ENCODE results near the gene FAM3D.
"Not testable (repeated sequence)": the region's sequence is repeated elsewhere in the genome, so short reads cannot be mapped to it uniquely, and the experiment has no call there.

FAM3D gene, protein sequence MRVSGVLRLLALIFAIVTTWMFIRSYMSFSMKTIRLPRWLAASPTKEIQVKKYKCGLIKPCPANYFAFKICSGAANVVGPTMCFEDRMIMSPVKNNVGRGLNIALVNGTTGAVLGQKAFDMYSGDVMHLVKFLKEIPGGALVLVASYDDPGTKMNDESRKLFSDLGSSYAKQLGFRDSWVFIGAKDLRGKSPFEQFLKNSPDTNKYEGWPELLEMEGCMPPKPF

GRCh38 chr3:58666683-58667082 is at the start of gene FAM3D:
Gene FAM3D, minus strand, starts transcription at chr3:58666774. Its CDS starts 11,211 bp downstream, at chr3:58655563.
- FAIRE-seq, result no peak

GRCh38 chr3:58713715-58714401 is 47.3 kb upstream of the FAM3D start:
- no peak for DNase-seq (ENCODE audit: low spot score)
- FAIRE-seq, result no peak

More at GRCh38 chr3:58666683-58667082, at the start of gene FAM3D:
- no peak for DNase-seq (ENCODE audit: low spot score)

DNA sequence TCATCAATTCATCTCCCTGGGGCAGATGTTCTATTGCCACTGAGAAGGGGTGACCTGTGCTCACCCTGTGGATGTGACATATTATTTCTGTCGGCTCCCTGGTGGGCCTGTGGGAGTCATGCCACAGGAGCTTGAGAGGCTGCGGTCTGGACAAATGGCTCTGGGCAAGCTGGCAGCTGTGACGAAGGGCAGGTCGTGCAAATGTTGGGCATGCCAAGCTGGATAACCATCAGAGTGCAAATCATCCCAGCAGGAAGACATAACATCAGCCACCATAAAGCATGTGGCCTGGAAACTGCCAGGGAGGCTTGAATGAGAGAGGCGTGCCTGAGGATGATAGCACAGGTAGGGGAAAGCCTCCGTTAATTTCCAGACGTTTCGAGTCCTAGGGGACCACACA is 45.3 kb upstream of the FAM3D start:
- FAIRE-seq (peak; percentile 37), DNase-seq (ENCODE audit: low spot score) (no peak)

DNA sequence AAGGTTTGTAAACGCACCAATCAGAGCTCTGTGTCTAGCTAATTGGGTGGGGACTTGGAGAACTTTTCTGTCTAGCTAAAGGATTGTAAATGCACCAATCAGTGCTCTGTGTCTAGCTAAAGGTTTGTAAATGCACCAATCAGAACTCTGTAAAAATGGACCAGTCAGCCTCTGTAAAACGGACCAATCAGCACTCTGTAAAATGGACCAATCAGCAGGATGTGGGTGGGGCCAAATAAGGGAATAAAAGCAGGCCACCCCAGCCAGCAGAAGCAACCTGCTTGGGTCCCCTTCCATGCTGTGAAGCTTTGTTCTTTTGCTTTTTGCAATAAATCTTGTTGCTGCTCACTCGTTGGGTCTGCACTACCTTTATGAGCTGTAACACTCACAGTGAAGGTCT is 42.4 kb upstream of the FAM3D start:
- DNase-seq (ENCODE audit: low spot score); FAIRE-seq: not testable (repeated sequence)

DNA sequence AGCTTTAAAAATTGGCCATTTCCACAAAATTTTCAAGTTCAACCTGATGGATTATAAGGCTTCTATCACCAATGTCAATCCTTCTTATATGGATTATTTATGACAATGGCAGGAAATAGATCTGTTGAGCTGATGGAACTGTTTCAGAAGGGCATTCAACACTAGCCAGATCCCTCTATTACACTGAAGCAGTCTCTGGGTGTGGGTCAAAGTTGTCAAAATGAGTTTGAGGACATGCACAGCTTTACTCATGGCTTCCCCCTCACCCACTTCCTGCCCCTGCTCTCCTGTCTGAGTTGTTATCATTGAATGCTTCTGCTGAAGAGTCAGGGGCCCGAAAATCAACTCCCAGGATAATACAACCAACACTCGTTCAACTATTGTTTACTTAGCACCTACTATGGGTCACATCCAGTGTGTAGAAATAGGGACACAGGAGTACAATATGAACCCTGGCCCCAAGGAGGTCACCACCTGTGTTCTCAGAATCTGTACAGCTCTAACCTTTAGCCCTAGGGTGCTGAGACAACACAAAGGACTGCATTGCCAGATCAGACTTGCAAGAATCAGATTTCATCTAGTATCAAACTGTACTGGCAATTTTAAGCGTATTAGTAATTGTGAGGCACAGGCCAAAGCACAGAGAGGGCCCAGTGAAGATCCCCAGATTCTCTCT is 41.7 kb upstream of the FAM3D start:
- DNase-seq (ENCODE audit: low spot score) (no peak), FAIRE-seq (no peak)

GRCh38 chr3:58707390-58707930 is 40.9 kb upstream of the FAM3D start:
- FAIRE-seq (no peak), DNase-seq (ENCODE audit: low spot score) (no peak)

GRCh38 chr3:58706395-58707167 is 40.0 kb upstream of the FAM3D start:
- no peak for DNase-seq (ENCODE audit: low spot score)
- FAIRE-seq, result no peak

GRCh38 chr3:58704745-58705144 is 38.2 kb upstream of the FAM3D start:
- FAIRE-seq (no peak), DNase-seq (ENCODE audit: low spot score) (no peak)

- not testable (repeated sequence) for FAIRE-seq; DNase-seq (ENCODE audit: low spot score)
Observed at GRCh38 chr3:58704304-58704703, 37.7 kb upstream of the FAM3D start.

- no peak for FAIRE-seq
Observed at GRCh38 chr3:58698246-58698645, 31.7 kb upstream of the FAM3D start.

GRCh38 chr3:58697561-58697960 is 31.0 kb upstream of the FAM3D start:
- DNase-seq (ENCODE audit: low spot score), result no peak
- FAIRE-seq, result no peak

More at GRCh38 chr3:58698246-58698645, 31.7 kb upstream of the FAM3D start:
- no peak for DNase-seq (ENCODE audit: low spot score)

- FAIRE-seq; DNase-seq (ENCODE audit: low spot score): not testable (repeated sequence)
Observed at GRCh38 chr3:58696813-58697212, 30.2 kb upstream of the FAM3D start.

DNA sequence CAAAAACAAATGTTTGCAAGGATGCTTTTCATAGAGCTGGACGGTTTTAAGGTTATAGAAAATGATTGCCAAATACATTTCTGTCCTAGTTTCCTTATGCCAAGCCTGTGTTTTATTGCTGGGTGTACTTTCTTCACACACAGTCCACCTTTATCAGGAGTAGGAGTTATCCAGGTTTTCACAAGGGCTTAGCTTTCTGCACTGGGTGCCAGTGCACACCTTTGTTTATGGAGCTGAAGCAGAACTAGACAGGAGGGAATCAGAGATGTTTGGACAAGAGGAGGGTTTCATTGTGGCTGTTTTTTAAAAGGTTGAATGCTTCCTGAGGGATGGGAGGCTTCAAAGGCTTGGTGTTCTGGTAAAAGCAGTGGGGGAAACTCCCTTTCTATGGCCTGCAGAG is 29.5 kb upstream of the FAM3D start:
- FAIRE-seq, result no peak
- no peak for DNase-seq (ENCODE audit: low spot score)

DNA sequence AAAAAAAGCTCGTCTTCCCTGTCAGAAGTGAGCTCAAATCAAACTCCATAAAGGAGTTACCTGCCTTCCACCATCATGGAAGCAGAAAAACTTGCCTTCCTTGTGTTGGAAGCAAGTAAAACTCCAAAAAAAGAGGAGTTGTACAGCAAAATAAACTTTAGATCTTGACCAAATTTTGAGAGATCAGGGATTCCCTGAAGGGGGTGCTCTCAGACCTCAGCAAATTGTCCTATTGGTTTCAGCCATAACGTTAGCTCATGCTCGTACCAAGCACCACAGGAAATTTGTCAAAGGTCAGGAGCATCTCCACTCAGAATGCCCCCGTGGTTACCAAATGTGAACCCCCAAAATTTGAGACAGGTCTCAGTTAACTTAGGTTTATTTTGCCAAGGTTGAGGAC is 28.7 kb upstream of the FAM3D start:
- not testable (repeated sequence) for FAIRE-seq; DNase-seq (ENCODE audit: low spot score)

- DNase-seq (ENCODE audit: low spot score) (no peak), FAIRE-seq (no peak)
Observed at GRCh38 chr3:58693940-58694850, 27.6 kb upstream of the FAM3D start.

DNA sequence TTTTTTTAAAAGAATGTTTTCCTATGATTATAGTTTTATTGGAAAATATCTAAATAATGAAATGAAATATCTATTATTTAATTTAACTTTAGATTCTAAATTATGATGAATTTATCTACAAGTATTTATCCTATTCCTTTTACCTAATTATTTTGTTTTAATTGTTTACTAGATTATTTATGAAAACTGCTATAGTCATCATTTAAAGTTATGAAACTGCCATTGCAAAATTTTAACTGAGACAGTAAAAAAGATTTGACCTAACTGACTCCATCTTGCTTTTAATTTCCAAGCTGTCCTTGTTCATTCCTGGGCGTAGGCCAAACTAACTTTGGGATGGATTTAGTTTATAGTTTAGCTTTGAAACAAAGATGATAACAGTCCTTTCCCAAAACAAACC is 25.9 kb upstream of the FAM3D start:
- FAIRE-seq (no peak), DNase-seq (ENCODE audit: low spot score) (no peak)

GRCh38 chr3:58691997-58692396 is 25.4 kb upstream of the FAM3D start:
- DNase-seq (ENCODE audit: low spot score) (no peak), FAIRE-seq (no peak)

GRCh38 chr3:58690490-58690889 is 23.9 kb upstream of the FAM3D start:
- no peak for FAIRE-seq
- no peak for DNase-seq (ENCODE audit: low spot score)

DNA sequence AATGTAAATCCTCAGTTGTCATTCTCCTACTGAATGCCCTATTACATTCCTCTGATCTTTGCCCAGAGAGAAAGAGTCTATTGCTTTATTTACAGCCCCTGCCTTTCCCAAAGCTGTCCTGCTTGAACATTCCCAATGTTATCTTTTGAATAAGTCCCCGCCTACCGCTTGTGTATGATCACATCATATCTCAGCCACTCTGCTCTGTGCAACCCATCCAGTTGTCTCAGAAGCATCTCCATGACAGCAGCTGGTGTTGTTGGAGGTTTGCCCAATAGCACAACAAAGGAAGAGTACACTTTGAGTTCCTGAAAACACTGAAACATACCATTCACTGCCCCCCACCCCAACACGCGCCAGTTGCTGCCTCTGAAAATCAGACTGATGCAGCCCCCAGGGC is 22.0 kb upstream of the FAM3D start:
- DNase-seq (ENCODE audit: low spot score), result no peak
- FAIRE-seq, result no peak

DNA sequence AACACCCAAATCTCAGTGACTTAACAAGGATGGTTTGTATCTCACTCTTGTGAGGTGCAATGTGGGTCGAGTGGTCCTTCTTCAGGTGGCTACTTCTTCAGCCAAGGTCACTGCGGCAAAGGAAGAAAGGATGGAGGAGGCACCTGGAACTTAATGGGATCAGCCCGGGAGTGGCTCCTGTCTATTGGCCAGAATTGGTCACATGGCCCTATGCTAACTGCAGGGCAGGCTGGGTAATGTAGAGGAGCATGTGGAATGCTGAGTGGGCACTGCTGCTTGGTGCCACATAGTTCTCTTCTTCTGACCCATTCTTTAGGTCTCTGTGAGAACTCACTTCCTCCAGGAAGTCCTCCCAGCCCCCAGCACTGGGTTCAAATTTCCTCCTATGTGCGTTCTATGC is 20.3 kb upstream of the FAM3D start:
- DNase-seq (ENCODE audit: low spot score), result no peak
- FAIRE-seq, result no peak
